Transverse colon (tissue), 4 donors: Measurements from ENCODE around the gene SUGCT.

Experiments
- CTCF ChIP-seq, 5 experiments: fragments of 200-600 bp in 3 of 5; fragments of 450-650 bp in 2 of 5; sonication (generic) in 3 of 5; IDR thresholded peaks; 1 replicate in 2 of 5; 2 replicates in 3 of 5; pipeline ENCODE4 v1.5.1; 2016 to 2017; ENCODE audit warnings: antibody characterized with exemption in 5 of 5, inconsistent platforms in 3 of 5, mild to moderate bottlenecking in 2 of 5, moderate library complexity in 1 of 5
- EP300 ChIP-seq: sonication (generic); formaldehyde crosslinking; IDR thresholded peaks from one replicate; pipeline ENCODE4 v1.6.1; 2017; ENCODE audit warnings: antibody characterized with exemption, low read depth
- POLR2A ChIP-seq: fragments of 450-650 bp; IDR thresholded peaks from one replicate; pipeline ENCODE4 v1.6.1; 2016; ENCODE audit warnings: antibody characterized with exemption, mild to moderate bottlenecking, moderate library complexity
- POLR2AphosphoS5 ChIP-seq, 3 donors: sonication (generic); formaldehyde crosslinking; IDR thresholded peaks; one replicate each; pipeline ENCODE4 v1.6.1; 2016; ENCODE audit warnings: antibody characterized with exemption in 3 of 3

- TF ChIP-seq EP300 (no peak), CTCF (IDR thresholded peaks at IDR 0.05) (no peak), POLR2A (no peak), POLR2AphosphoS5 (IDR thresholded peaks at IDR 0.05) (no peak)
Measured at GRCh38 chr7:40802497-40802896, 667.7 kb downstream of the SUGCT start.
